Gastroesophageal sphincter (tissue), 4 donors: ENCODE results near the gene NEMP2. TPM values are rescaled to one million over a fixed set of nuclear protein-coding genes. Genes with fewer than 3 reads are reported as not detected.

Source experiments
- ATAC-seq: fragments of 150-250 bp; one replicate; pipeline ENCODE4 v1.9.1; 2016; ENCODE audit warnings: mild to moderate bottlenecking, moderate library complexity
- H3K27ac ChIP-seq, 4 donors: fragments of 200-600 bp; sonication (generic) in 3 of 4; 1 replicate in 3 of 4; 2 replicates in 1 of 4; pipeline ENCODE4 v1.5.1; 2016 to 2019
- H3K27me3 ChIP-seq: fragments of 200-600 bp; sonication (generic); one replicate; pipeline ENCODE4 v1.5.1; 2019
- H3K36me3 ChIP-seq, 2 donors: fragments of 200-600 bp; sonication (generic); one replicate each; pipeline ENCODE4 v1.5.1; 2019; ENCODE audit warnings: control low read depth in 1 of 2
- H3K4me1 ChIP-seq, 3 donors: fragments of 200-600 bp; sonication (generic); 1 replicate in 2 of 3; 2 replicates in 1 of 3; pipeline ENCODE4 v1.5.1; 2016 to 2019; ENCODE audit warnings: control low read depth in 2 of 3
- H3K4me3 ChIP-seq, 2 donors: fragments of 200-600 bp; sonication (generic); one replicate each; pipeline ENCODE4 v1.5.1; 2019; ENCODE audit warnings: mild to moderate bottlenecking in 1 of 2, moderate library complexity in 1 of 2
- H3K9me3 ChIP-seq, 3 donors: fragments of 200-600 bp; sonication (generic); one replicate each; pipeline ENCODE4 v1.5.1; 2017 to 2019; ENCODE audit warnings: control low read depth in 2 of 3
- EP300 ChIP-seq: sonication (generic); formaldehyde crosslinking; IDR thresholded peaks from one replicate; pipeline ENCODE4 v1.6.1; 2017; ENCODE audit warnings: antibody characterized with exemption, mild to moderate bottlenecking
- POLR2A ChIP-seq, 2 donors: fragments of 450-650 bp; IDR thresholded peaks; one replicate each; pipeline ENCODE4 v1.6.1; 2017; ENCODE audit warnings: antibody characterized with exemption in 2 of 2, mild to moderate bottlenecking in 2 of 2, moderate library complexity in 1 of 2
- POLR2AphosphoS5 ChIP-seq: sonication (generic); formaldehyde crosslinking; IDR thresholded peaks from one replicate; pipeline ENCODE4 v1.6.1; 2017; ENCODE audit warnings: antibody characterized with exemption
- WGBS, 2 donors: methylation state at CpG; one replicate each; pipeline ENCODE4 v1.1.5; 2018; ENCODE audit warnings: low coverage in 1 of 2; 5-methylcytosine and 5-hydroxymethylcytosine counted together
- total RNA-seq, 4 donors: library from RNA; depleted of rRNA; stranded (reverse); fragments of >200 nt; gene quantifications; one replicate each; pipeline ENCODE4 v1.1.0, GENCODE V29; 2016
- TF ChIP-seq, protein P1 (sequence below), 4 experiments: fragments of 200-600 bp in 2 of 4; fragments of 450-650 bp in 2 of 4; sonication (generic) in 1 of 4; IDR thresholded peaks; one replicate each; pipeline ENCODE4 v1.5.1; 2017 to 2019; ENCODE audit warnings: antibody characterized with exemption in 4 of 4, mild to moderate bottlenecking in 2 of 4, moderate library complexity in 2 of 4

The NEMP2 gene
- total RNA-seq, 4 donors from 2014 or later = 0.94 to 5.3 (median 3.5) TPM

DNA sequence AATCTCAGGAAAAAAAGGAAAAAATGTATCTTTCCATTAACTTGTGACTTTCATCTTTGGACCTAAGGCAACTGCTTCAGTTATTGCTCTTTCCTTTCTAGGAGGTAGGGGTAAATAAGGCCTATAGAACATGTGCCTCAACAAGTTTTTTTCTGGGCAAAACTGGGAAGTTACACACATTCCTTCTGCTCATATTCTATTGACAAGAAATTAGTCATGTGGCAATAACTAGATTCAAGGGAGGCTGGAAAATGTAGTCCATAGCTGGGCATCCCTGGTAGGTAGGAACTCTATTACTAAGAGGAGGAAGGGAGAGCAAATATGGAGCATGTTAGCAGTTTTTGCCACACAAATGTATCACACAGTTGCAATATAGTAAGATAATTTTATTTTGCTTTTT lies 37.7 kb upstream of the NEMP2 start:
- H3K36me3 ChIP-seq = no peaks in the 10 kb centered on the region
- H3K4me3 ChIP-seq = no peak overlapping the region
- no peaks in the 10 kb centered on the region for H3K27me3 ChIP-seq
- no peak for ATAC-seq
- peaks cover 0 to 10% (median 0%) of the 10 kb centered on the region in 3 donors for H3K9me3 ChIP-seq
- TF ChIP-seq, protein P1, sequence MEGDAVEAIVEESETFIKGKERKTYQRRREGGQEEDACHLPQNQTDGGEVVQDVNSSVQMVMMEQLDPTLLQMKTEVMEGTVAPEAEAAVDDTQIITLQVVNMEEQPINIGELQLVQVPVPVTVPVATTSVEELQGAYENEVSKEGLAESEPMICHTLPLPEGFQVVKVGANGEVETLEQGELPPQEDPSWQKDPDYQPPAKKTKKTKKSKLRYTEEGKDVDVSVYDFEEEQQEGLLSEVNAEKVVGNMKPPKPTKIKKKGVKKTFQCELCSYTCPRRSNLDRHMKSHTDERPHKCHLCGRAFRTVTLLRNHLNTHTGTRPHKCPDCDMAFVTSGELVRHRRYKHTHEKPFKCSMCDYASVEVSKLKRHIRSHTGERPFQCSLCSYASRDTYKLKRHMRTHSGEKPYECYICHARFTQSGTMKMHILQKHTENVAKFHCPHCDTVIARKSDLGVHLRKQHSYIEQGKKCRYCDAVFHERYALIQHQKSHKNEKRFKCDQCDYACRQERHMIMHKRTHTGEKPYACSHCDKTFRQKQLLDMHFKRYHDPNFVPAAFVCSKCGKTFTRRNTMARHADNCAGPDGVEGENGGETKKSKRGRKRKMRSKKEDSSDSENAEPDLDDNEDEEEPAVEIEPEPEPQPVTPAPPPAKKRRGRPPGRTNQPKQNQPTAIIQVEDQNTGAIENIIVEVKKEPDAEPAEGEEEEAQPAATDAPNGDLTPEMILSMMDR (IDR thresholded peaks at IDR 0.05) = no peak
- no peak for TF ChIP-seq EP300
- no peak for TF ChIP-seq POLR2AphosphoS5
- TF ChIP-seq POLR2A (IDR thresholded peaks at IDR 0.05) = no peak
- peaks cover 0 to 12% (median 3%) of the 10 kb centered on the region in 3 donors for H3K4me1 ChIP-seq
- no peak overlapping the region for H3K27ac ChIP-seq

DNA sequence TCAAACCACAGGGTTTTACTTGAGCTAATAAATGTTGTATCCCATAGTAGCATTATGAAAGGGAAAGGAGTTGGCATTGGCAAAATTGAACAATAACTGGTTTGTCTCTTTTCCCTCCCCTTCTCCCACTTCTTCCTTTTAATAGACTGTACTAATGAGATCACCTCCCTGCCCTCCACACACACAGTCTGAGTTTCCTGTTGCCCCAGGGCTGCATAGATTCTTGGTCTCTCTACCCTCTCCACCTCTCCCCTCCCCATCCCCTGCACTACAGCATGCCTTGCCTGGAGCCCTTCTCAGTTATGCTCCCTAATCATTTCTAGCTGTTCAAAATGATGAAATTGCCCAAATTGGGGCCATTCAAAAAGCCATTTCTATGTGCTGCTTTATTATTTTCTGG lies 37.2 kb upstream of the NEMP2 start:
- TF ChIP-seq POLR2A (IDR thresholded peaks at IDR 0.05) = no peak
- no peak for TF ChIP-seq POLR2AphosphoS5
- TF ChIP-seq EP300 = no peak
- TF ChIP-seq, protein P1 (IDR thresholded peaks at IDR 0.05) = no peak
- no peaks in the 10 kb centered on the region for H3K27me3 ChIP-seq
- ATAC-seq = no peak
- no peaks in the 10 kb centered on the region for H3K36me3 ChIP-seq
- peaks cover 0 to 12% (median 0%) of the 10 kb centered on the region in 3 donors for H3K9me3 ChIP-seq
- peaks cover 0 to 8% (median under 1%) of the 10 kb centered on the region in 3 donors for H3K4me1 ChIP-seq
- no peak overlapping the region for H3K27ac ChIP-seq
- H3K4me3 ChIP-seq = no peak overlapping the region

DNA sequence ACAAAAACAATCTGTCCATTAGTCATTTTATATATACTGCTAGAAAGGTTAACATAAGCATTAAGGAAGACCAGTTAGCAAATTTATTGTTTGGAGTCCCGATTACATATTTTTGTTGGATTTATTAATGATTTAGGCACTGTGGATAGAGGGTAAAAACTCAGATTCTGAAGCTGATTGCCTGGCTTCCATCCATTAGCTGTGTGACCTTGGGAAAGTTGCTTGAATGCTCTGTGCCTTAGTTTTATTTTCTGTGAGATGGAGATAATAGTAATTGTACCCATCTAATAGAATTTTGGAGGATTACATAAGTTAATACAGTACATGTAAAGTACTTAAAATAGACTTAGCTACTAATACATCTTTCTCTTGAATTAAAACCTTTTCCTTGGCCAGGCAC lies 36.3 kb upstream of the NEMP2 start:
- H3K27ac ChIP-seq = no peak overlapping the region
- H3K36me3 ChIP-seq = no peaks in the 10 kb centered on the region
- TF ChIP-seq EP300 = no peak
- no peak for TF ChIP-seq POLR2AphosphoS5
- TF ChIP-seq POLR2A (IDR thresholded peaks at IDR 0.05) = no peak
- TF ChIP-seq, protein P1 (IDR thresholded peaks at IDR 0.05) = no peak
- H3K27me3 ChIP-seq = no peaks in the 10 kb centered on the region
- peaks cover 0 to 4% (median 0%) of the 10 kb centered on the region in 3 donors for H3K4me1 ChIP-seq
- no peak overlapping the region for H3K4me3 ChIP-seq
- 73% methylated on average over 1 of the region's 1 CpG for WGBS, 2 donors
- peaks cover 0 to 12% (median 0%) of the 10 kb centered on the region in 3 donors for H3K9me3 ChIP-seq
- ATAC-seq = no peak

DNA sequence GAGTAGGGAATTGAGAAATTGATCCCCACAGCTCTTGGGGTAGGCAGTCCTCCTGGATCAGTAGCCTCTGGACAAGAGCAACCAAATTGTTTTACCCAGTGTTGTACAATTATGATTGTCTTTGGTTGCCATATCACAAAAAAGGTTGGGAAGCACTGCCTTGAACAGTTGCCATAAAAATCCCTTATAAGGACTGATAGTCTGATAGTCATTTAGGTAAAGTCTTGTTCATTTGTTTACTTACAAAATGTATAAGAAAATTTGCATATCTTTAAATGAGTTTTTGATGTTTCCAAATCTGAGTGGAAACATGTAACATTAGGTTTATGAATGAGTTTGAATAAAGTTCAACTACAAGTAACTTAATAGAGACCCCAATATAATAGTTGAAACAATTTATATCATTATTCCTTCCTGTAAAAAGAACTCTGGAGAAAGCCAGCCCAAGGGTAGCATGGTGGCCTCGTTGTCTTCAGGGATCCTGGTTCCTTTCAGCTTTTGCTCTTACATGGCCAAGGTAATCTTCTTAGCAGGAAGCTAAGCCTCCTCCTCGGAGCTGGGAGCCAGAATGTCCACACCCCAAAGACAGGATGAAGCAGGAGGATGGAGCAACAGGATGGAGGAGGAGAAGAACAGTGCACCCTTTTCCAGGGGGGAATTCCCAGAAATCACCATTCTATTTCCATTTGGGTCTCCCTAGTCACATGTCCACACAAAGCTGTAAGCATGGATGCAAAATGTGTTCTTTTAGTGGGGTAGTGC lies 35.7 kb upstream of the NEMP2 start:
- no peak for ATAC-seq
- no peaks in the 10 kb centered on the region for H3K27me3 ChIP-seq
- WGBS, 2 donors = 68 to 75% methylated on average over 2 of the region's 2 CpGs
- no peaks in the 10 kb centered on the region for H3K36me3 ChIP-seq
- H3K4me1 ChIP-seq = peaks cover 0 to 3% (median 0%) of the 10 kb centered on the region in 3 donors
- H3K27ac ChIP-seq = no peak overlapping the region
- peaks cover 0 to 12% (median 0%) of the 10 kb centered on the region in 3 donors for H3K9me3 ChIP-seq
- TF ChIP-seq, protein P1 (IDR thresholded peaks at IDR 0.05) = no peak
- no peak for TF ChIP-seq POLR2AphosphoS5
- no peak for TF ChIP-seq POLR2A (IDR thresholded peaks at IDR 0.05)
- TF ChIP-seq EP300 = no peak
- no peak overlapping the region for H3K4me3 ChIP-seq

DNA sequence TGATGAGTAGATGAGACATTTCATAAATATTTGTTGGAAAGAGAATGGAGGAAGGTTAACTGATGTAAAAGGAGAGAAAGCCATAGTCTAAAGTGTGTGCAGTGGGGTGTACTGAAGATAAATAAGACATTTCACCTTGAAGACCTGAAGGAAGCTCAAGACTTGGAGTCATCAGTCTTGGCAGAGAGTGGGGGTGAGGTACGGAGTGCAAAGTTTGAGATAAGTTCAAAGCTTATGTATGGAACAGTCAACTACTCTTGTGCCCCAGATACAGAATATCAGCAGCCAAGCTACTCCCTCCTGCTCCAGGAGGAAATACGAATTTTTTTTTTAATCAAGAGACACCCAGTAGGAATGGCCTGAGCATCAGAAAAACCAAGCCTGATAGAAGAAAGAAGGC lies 30.3 kb upstream of the NEMP2 start:
- Histone ChIP-seq H3K27ac (no peak overlapping the region), H3K4me3 (no peak overlapping the region), H3K9me3 (peaks cover 0 to 12% (median 0%) of the 10 kb centered on the region in 3 donors), H3K36me3 (no peaks in the 10 kb centered on the region), H3K4me1 (no peaks in the 10 kb centered on the region), H3K27me3 (no peaks in the 10 kb centered on the region)
- no peak for ATAC-seq
- TF ChIP-seq, protein P1 (IDR thresholded peaks at IDR 0.05) = no peak
- no peak for TF ChIP-seq POLR2AphosphoS5
- no peak for TF ChIP-seq EP300
- no peak for TF ChIP-seq POLR2A (IDR thresholded peaks at IDR 0.05)
- 97 to 100% methylated on average over 1 to 2 of the region's 2 CpGs for WGBS, 2 donors
